Natural killer cell (primary cell): ENCODE measurements around the gene SIRT5. TPM values are rescaled to one million over a fixed set of nuclear protein-coding genes. Genes with fewer than 3 reads are reported as not detected.

Experiments
- ATAC-seq, 3 donors: fragments of 150-1000 bp in 2 of 3; fragments of 200-7000 bp in 1 of 3; cut with Tn5 transposase; 1 replicate in 1 of 3; 2 replicates in 2 of 3; pipeline ENCODE4 v1.10.0; 2021; ENCODE audit warnings: mild to moderate bottlenecking in 2 of 3, moderate library complexity in 2 of 3
- DNase-seq, 2 donors: peaks; one replicate each; pipeline versions ENCODE4 v3.0.0 to v3.0.0-alpha.2; 2013 to 2021; ENCODE audit warnings: mixed read lengths in 1 of 2
- H3K27ac ChIP-seq: one replicate; pipeline ENCODE4 v1.5.1; 2013; ENCODE audit warnings: mild to moderate bottlenecking, low read length
- H3K27me3 ChIP-seq: one replicate; pipeline ENCODE4 v1.6.1; 2013; ENCODE audit warnings: low read length; ENCODE audit not compliant: control insufficient read depth, insufficient read depth
- H3K36me3 ChIP-seq: one replicate; pipeline ENCODE4 v1.6.1; 2013; ENCODE audit warnings: low read length; ENCODE audit not compliant: control insufficient read depth, insufficient read depth
- H3K4me1 ChIP-seq: one replicate; pipeline ENCODE4 v1.6.1; 2013; ENCODE audit warnings: low read length; ENCODE audit not compliant: control insufficient read depth, insufficient read depth
- H3K4me3 ChIP-seq: one replicate; pipeline ENCODE4 v1.5.1; 2013; ENCODE audit warnings: low read length
- H3K9me3 ChIP-seq: one replicate; pipeline ENCODE4 v1.6.1; 2013; ENCODE audit warnings: low read length; ENCODE audit not compliant: control insufficient read depth, insufficient read depth
- H3K27ac Mint-ChIP-seq, 2 donors: one replicate each; pipeline ENCODE4 v1.8.0; 2022; ENCODE audit warnings: mild to moderate bottlenecking in 2 of 2, mixed read lengths in 2 of 2, moderate library complexity in 1 of 2
- H3K27me3 Mint-ChIP-seq, 2 donors: one replicate each; pipeline ENCODE4 v1.8.0; 2022; ENCODE audit warnings: low read depth in 2 of 2, mixed read lengths in 2 of 2
- H3K36me3 Mint-ChIP-seq: one replicate; pipeline ENCODE4 v1.8.0; 2022; ENCODE audit warnings: mixed read lengths
- H3K4me1 Mint-ChIP-seq, 2 donors: one replicate each; pipeline ENCODE4 v1.8.0; 2022; ENCODE audit warnings: mixed read lengths in 2 of 2
- H3K4me3 Mint-ChIP-seq: one replicate; pipeline ENCODE4 v1.8.0; 2022; ENCODE audit warnings: mild to moderate bottlenecking, moderate library complexity, mixed read lengths
- H3K9me3 Mint-ChIP-seq, 2 donors: one replicate each; pipeline ENCODE4 v1.8.0; 2022; ENCODE audit warnings: mixed read lengths in 2 of 2
- CTCF ChIP-seq: fragments of 200-600 bp; IDR thresholded peaks from one replicate; pipeline ENCODE4 v1.8.0; 2022; ENCODE audit warnings: antibody characterized with exemption
- WGBS: methylation state at CpG from one replicate; pipeline ENCODE4 v1.1.7; 2013; ENCODE audit warnings: missing lambda C conversion rate; ENCODE audit not compliant: insufficient coverage; 5-methylcytosine and 5-hydroxymethylcytosine counted together
- intact Hi-C: fragments of 100-400 bp; cut with micrococcal nuclease; formaldehyde crosslinking; loops from one replicate; pipeline ENCODE4 v1.14.2; 2022
- total RNA-seq, 4 donors: library from RNA; stranded (reverse); fragments of 120-200 nt in 1 of 4; gene quantifications; one replicate each; pipeline versions ENCODE4 v1.2.3 to v1.2.4, GENCODE V29; 2013 to 2022

SIRT5 gene
- 10 to 100 TPM in 2 of 3 donors, 1 to 10 TPM in 1; 8.8 to 13.9 (median 12.2) TPM for total RNA-seq
- 18.3 TPM for total RNA-seq (2013)

- peak; percentile 69 to 87 for DNase-seq
- ATAC-seq: peak; percentile 73 to 89 (median 77)
Measured at GRCh38 chr6:13574571-13575376, at the start of gene SIRT5. Gene SIRT5, plus strand, starts transcription at chr6:13574601. Its CDS starts 9,510 bp downstream, at chr6:13584111.

GRCh38 chr6:13524801-13525508 lies 49.4 kb upstream of the SIRT5 start:
- Mint-ChIP-seq H3K27me3 (no peaks in the 10 kb centered on the region), H3K4me1 (peaks cover 17 to 24% of the 10 kb centered on the region in 2 donors), H3K27ac (peak overlapping the region in 1 of 2 donors; percentile 16), H3K4me3 (no peak overlapping the region), H3K9me3 (no peaks in the 10 kb centered on the region), H3K36me3 (no peaks in the 10 kb centered on the region)
- DNase-seq (no peak), ATAC-seq (no peak)
- TF ChIP-seq CTCF: no peak
- 93% methylated on average over 12 of the region's 12 CpGs for WGBS
- H3K36me3 ChIP-seq: no peaks in the 10 kb centered on the region
- H3K9me3 ChIP-seq: no peaks in the 10 kb centered on the region
- intact Hi-C loops: loop anchor here (5.0 kb wide), 2 partner anchors 38 to 98 kb away; partner anchors contain the start of gene GFOD1
- no peak overlapping the region for H3K27ac ChIP-seq
- H3K27me3 ChIP-seq: no peaks in the 10 kb centered on the region
- H3K4me3 ChIP-seq: no peak overlapping the region
- H3K4me1 ChIP-seq: peaks cover 19% of the 10 kb centered on the region

More at GRCh38 chr6:13574571-13575376, at the start of gene SIRT5:
- no peaks in the 10 kb centered on the region for H3K9me3 ChIP-seq
- peaks cover 1% of the 10 kb centered on the region for H3K36me3 ChIP-seq
- no peaks in the 10 kb centered on the region for H3K27me3 Mint-ChIP-seq
- no peak for TF ChIP-seq CTCF
- peak within 1 kb of the TSS; percentile 87 for H3K27ac ChIP-seq
- H3K4me3 ChIP-seq: peak within 1 kb of the TSS; percentile 83
- peaks cover 16 to 25% of the 10 kb centered on the region in 2 donors for H3K4me1 Mint-ChIP-seq
- H3K9me3 Mint-ChIP-seq: no peaks in the 10 kb centered on the region
- peaks cover 11% of the 10 kb centered on the region for H3K4me1 ChIP-seq
- no peaks in the 10 kb centered on the region for H3K27me3 ChIP-seq
- under 1% methylated on average over 52 of the region's 52 CpGs for WGBS
- H3K4me3 Mint-ChIP-seq: peak within 1 kb of the TSS; percentile 96
- no peaks in the 10 kb centered on the region for H3K36me3 Mint-ChIP-seq
- H3K27ac Mint-ChIP-seq: peak within 1 kb of the TSS; percentile 92 to 96
- intact Hi-C loops: loop anchor here (1.0 to 10.0 kb wide), 5 partner anchors 41 to 246 kb away; partner anchors contain the start of genes NOL7 and TBC1D7

GRCh38 chr6:13526357-13526726 lies 48.1 kb upstream of the SIRT5 start:
- Mint-ChIP-seq H3K4me3 (peak overlapping the region; percentile 87), H3K27ac (peak overlapping the region; percentile 75 to 83), H3K9me3 (no peaks in the 10 kb centered on the region), H3K4me1 (peaks cover 17 to 24% of the 10 kb centered on the region in 2 donors), H3K36me3 (no peaks in the 10 kb centered on the region), H3K27me3 (no peaks in the 10 kb centered on the region)
- no peak for ATAC-seq
- Histone ChIP-seq H3K4me3 (no peak overlapping the region), H3K4me1 (peaks cover 19% of the 10 kb centered on the region), H3K9me3 (no peaks in the 10 kb centered on the region), H3K27me3 (no peaks in the 10 kb centered on the region), H3K36me3 (no peaks in the 10 kb centered on the region), H3K27ac (peak overlapping the region; percentile 55)
- WGBS: 57% methylated on average over 1 of the region's 1 CpG
- TF ChIP-seq CTCF: no peak
- no peak for DNase-seq
- intact Hi-C loops: loop anchor here (5.0 kb wide), 2 partner anchors 39 to 99 kb away; partner anchors contain the start of gene GFOD1
